Measurements from ENCODE around the gene ZNF541. TPM values are rescaled to one million over a fixed set of nuclear protein-coding genes. Genes with fewer than 3 reads are reported as not detected.
"Not testable (repeated sequence)": the region's sequence is repeated elsewhere in the genome, so short reads cannot be mapped to it uniquely, and the experiment has no call there.

The ZNF541 gene
- total RNA-seq, 3 donors from 2014 or later = 0.22 TPM; not detected in 2

DNA sequence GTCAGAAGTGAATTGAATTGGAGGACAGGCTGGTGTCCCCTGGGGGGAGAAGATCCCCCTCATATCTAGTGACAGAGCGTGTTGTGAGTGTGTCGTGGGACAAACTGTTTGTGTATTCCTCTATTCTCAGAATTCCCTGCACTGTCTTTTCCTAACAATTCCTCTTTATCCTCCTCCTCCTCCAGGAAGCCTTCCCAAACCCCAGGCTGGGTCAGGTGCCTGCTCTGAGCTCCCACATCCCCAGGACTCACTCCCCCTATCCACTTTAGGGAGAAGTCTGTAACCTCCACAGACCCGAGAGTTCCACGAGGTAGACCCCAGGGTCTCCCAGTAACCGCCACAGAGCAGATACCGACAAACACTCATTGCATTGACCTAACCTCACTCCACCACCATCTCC lies 20.9 kb upstream of the ZNF541 start:
- Histone ChIP-seq H3K4me3 (no peak overlapping the region), H3K36me3 (ENCODE audit: low read depth) (no peaks in the 10 kb centered on the region), H3K4me1 (ENCODE audit: low read depth) (peaks cover 2% of the 10 kb centered on the region), H3K9me3 (no peaks in the 10 kb centered on the region)
- DNase-seq (no peak), ATAC-seq (no peak)
- TF ChIP-seq, protein P1, sequence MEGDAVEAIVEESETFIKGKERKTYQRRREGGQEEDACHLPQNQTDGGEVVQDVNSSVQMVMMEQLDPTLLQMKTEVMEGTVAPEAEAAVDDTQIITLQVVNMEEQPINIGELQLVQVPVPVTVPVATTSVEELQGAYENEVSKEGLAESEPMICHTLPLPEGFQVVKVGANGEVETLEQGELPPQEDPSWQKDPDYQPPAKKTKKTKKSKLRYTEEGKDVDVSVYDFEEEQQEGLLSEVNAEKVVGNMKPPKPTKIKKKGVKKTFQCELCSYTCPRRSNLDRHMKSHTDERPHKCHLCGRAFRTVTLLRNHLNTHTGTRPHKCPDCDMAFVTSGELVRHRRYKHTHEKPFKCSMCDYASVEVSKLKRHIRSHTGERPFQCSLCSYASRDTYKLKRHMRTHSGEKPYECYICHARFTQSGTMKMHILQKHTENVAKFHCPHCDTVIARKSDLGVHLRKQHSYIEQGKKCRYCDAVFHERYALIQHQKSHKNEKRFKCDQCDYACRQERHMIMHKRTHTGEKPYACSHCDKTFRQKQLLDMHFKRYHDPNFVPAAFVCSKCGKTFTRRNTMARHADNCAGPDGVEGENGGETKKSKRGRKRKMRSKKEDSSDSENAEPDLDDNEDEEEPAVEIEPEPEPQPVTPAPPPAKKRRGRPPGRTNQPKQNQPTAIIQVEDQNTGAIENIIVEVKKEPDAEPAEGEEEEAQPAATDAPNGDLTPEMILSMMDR (IDR thresholded peaks at IDR 0.05) = no peak
- intact Hi-C loops (cut with DNase I, micrococcal nuclease) = no loop called here

DNA sequence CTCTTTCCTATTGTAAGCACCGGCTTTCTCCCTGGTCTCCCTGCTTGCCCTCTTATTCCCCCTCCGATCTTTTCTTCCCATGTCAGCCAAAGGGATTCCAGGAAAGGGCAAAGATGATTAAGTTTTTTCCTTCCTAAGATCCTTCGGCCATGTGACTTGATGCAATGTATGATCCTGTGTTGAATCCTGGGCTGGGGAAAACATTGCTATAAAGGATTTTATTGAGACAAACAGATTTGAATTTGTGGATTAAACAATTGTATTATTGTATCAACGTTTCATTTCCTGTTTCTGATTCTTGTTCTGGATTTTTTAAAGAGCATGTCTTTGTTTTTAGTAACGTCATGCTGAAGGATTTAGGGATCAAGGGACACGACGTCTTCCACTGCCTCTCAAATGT lies 16.9 kb upstream of the ZNF541 start:
- TF ChIP-seq, protein P1 (IDR thresholded peaks at IDR 0.05) = no peak
- H3K9me3 ChIP-seq = peaks cover 10% of the 10 kb centered on the region
- no peak overlapping the region for H3K4me3 ChIP-seq
- H3K4me1 ChIP-seq (ENCODE audit: low read depth) = no peaks in the 10 kb centered on the region
- intact Hi-C loops (cut with DNase I, micrococcal nuclease) = no loop called here
- no peak for ATAC-seq
- H3K36me3 ChIP-seq (ENCODE audit: low read depth) = no peaks in the 10 kb centered on the region
- DNase-seq = no peak

DNA sequence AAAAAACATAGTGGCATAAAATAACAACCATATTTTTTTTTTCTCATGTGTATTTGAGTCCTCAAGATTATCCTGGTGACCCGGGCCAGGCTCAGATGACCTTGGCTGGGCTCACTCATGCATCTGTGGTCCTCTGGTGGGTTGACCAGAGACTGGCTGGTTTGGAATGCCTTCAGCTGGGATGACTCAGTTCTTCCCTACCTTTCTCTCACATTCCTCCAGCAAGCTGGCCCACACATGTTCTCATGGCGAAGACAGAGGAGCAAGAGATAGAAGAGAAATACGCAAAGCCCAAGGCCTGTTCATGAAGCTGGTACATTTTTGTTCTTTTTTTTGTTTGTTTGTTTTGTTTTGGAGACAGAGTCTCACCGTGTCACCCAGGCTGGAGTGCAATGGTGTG lies 14.3 kb upstream of the ZNF541 start:
- intact Hi-C loops (cut with DNase I, micrococcal nuclease) = no loop called here
- Histone ChIP-seq H3K36me3 (ENCODE audit: low read depth) (no peaks in the 10 kb centered on the region), H3K4me3 (no peak overlapping the region), H3K4me1 (ENCODE audit: low read depth) (no peaks in the 10 kb centered on the region), H3K9me3 (peaks cover 10% of the 10 kb centered on the region)
- DNase-seq = no peak
- TF ChIP-seq, protein P1 (IDR thresholded peaks at IDR 0.05) = no peak
- ATAC-seq = no peak

DNA sequence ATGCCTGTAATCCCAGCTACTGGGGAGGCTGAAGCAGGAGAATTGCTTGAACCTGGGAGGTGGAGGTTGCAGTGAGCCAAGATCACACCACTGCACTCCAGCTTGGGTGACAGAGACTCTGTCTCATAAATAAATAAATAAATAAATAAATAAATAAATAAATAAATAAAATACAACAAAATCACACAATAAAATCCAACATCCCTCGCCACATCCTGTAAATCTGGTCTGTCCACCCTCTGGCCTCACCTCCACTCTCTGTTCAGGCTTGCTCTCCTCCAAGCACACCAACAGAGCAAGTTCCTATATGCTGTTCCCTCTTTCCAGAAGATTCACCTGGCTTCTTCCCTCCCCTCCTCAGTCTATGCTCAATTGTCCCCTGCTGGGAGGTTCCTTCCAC lies 10.2 kb upstream of the ZNF541 start:
- H3K36me3 ChIP-seq (ENCODE audit: low read depth); intact Hi-C loops (cut with DNase I, micrococcal nuclease); H3K4me1 ChIP-seq (ENCODE audit: low read depth); ATAC-seq; DNase-seq; H3K4me3 ChIP-seq: not testable (repeated sequence)
- peaks cover 10% of the 10 kb centered on the region for H3K9me3 ChIP-seq

DNA sequence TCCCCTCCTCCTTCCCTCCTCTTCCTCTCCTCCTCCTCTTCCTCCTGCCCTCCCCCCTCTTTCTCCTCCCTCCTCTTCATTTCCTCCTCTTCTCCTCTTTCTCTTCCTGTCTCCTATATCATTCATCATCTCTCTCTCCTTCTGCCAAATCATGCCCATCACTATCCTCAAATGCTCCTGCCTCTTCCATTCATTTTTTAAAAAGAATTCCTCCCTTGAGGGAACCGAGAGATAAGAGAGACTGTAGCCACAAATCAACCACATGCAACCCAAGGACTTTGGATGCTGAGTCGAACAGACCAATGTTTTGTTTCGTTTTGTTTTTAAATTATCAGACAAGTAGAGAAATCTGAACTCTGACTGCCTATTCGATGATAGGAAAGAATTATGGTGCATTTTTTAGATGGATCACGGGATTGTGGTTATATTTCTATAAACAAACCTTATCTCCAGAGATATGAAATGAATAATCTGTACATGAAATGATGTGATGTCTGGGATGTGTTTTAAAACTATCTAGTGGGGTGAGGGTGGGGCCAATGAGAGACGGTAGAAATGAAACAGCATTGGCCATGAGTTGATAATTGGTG lies 9.5 kb upstream of the ZNF541 start:
- TF ChIP-seq, protein P1 (IDR thresholded peaks at IDR 0.05) = no peak
- Histone ChIP-seq H3K36me3 (ENCODE audit: low read depth) (no peaks in the 10 kb centered on the region), H3K4me1 (ENCODE audit: low read depth) (no peaks in the 10 kb centered on the region), H3K9me3 (peaks cover 10% of the 10 kb centered on the region), H3K4me3 (no peak overlapping the region)
- ATAC-seq (no peak), DNase-seq (no peak)
- intact Hi-C loops (cut with DNase I, micrococcal nuclease) = no loop called here

DNA sequence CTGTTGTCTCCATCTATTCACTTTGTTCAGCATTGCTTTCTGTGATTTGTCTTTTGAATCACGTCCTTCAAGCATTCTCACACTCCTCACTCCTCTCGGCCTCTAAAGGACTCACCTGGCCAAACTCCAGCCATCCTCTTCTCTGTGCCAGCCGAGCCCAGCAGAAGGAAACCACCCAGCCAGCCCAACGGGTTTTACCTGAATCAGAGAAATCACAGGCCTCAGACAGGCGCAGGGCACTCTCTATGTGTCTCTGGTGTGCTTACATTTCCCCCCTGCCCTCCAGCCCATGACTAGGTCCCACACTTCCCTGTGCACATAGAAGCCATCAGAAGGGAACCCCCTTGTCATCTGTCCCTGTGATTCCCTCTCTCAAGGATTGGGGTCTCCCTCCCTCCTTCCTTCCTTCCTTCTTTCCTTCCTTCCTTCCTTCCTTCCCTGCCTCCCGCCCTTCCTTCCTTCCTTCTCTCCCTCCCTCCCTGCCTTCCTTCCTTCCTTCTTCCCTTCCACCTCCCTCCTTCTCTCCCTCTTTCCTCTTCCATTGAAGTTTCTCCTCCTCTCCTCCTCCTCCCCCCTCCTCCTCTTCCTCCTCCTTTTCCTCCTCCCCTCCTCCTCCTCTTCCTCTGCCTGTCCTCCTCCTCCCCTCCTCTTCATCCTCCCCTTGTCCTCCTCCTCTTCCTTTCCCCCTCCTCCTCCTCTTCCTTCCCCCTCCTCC lies 8.8 kb upstream of the ZNF541 start:
- TF ChIP-seq, protein P1 (IDR thresholded peaks at IDR 0.05) = no peak
- Histone ChIP-seq H3K9me3 (peaks cover 10% of the 10 kb centered on the region), H3K4me1 (ENCODE audit: low read depth) (no peaks in the 10 kb centered on the region), H3K4me3 (no peak overlapping the region), H3K36me3 (ENCODE audit: low read depth) (no peaks in the 10 kb centered on the region)
- intact Hi-C loops (cut with DNase I, micrococcal nuclease) = no loop called here
- ATAC-seq (no peak), DNase-seq (no peak)
